ENCODE data around the gene MIX23.

DNA sequence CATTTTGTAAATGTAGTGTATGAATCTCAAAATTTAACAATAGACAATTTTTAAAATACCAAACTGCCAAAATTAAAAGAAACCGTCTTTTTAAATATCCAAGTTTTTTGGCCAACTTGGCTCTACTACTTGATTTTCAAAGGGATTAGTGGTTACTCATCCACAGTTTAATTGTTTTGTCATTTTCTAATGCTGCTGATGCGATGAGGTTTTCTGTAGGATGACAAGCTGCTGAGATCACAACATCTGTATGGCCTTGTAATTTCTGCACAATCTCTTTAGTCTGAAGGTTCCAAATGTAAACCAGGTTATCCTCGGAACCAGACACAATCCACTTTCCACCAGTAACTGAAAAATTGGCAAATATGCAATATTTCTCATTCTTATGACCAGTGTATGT is 31.4 kb upstream of the MIX23 start:
- TF ChIP-seq CTCF (conservative IDR thresholded peaks at IDR 0.05; ENCODE audit: low read length) = no peak
- no peak for TF ChIP-seq EZH2phosphoT487 (IDR thresholded peaks at IDR 0.05; ENCODE audit: borderline replicate concordance)
